ENCODE results near the gene MTF2. TPM values are rescaled to one million over a fixed set of nuclear protein-coding genes. Genes with fewer than 3 reads are reported as not detected.
"Not testable (repeated sequence)": the region's sequence is repeated elsewhere in the genome, so short reads cannot be mapped to it uniquely, and the experiment has no call there.

The MTF2 gene
- total RNA-seq, 6 experiments from 2014 or later, result 4.5 to 9.3 (median 7.1) TPM

DNA sequence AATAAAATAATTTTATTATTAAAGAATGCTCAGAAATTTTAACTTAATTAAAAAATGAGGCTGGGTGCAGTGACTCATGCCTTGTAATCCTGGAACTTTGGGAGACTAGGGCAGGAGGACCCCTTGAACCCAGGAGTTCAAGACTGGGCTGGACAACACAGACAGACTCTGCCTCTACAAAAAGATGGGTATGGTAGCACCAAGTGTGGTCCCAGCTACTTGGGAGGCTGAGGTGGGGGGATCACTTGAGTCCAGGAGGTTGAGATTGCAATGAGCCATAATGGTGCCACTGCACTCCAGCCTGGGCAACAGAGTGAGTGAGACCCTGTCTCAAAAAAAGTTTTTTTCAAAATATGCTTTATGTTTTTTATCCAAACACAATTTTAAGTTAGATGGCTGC is 75.8 kb downstream of the MTF2 start:
- Histone ChIP-seq H3K9me3 (no peaks in the 10 kb centered on the region), H3K27ac (no peak overlapping the region), H3K36me3 (peaks cover 4 to 80% (median 17%) of the 10 kb centered on the region in 4 donors), H3K4me1 (no peaks in the 10 kb centered on the region), H3K27me3 (no peaks in the 10 kb centered on the region), H3K4me3 (no peak overlapping the region)
- DNase-seq, result no peak
- intact Hi-C loops (cut with DNase I), result no loop called here
- ATAC-seq, result no peak
- TF ChIP-seq, protein P1, sequence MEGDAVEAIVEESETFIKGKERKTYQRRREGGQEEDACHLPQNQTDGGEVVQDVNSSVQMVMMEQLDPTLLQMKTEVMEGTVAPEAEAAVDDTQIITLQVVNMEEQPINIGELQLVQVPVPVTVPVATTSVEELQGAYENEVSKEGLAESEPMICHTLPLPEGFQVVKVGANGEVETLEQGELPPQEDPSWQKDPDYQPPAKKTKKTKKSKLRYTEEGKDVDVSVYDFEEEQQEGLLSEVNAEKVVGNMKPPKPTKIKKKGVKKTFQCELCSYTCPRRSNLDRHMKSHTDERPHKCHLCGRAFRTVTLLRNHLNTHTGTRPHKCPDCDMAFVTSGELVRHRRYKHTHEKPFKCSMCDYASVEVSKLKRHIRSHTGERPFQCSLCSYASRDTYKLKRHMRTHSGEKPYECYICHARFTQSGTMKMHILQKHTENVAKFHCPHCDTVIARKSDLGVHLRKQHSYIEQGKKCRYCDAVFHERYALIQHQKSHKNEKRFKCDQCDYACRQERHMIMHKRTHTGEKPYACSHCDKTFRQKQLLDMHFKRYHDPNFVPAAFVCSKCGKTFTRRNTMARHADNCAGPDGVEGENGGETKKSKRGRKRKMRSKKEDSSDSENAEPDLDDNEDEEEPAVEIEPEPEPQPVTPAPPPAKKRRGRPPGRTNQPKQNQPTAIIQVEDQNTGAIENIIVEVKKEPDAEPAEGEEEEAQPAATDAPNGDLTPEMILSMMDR (IDR thresholded peaks at IDR 0.05), result no peak
- TF ChIP-seq POLR2A (IDR thresholded peaks at IDR 0.05), result no peak

DNA sequence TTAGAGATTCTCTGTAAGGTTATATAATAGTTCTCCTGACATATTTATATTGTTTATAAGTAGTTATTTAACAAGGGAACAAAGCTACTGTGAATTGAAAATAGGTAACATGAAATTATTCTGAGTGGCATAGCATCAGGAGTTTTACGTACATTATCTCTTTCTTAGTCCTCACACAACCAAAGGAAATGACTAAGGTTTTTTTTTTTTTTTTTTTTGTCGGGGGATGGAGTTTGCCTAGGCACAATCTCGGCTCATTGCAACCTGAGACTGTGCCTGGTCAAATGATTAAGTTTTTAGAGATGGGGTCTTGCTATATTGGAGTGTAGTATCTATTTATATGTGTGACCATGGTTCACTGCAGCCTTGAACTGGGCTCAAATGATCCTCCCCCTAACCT is 76.3 kb downstream of the MTF2 start:
- H3K27ac ChIP-seq, result no peak overlapping the region
- intact Hi-C loops (cut with DNase I), result no loop called here
- no peaks in the 10 kb centered on the region for H3K4me1 ChIP-seq
- H3K36me3 ChIP-seq, result peaks cover 4 to 80% (median 17%) of the 10 kb centered on the region in 4 donors
- no peak overlapping the region for H3K4me3 ChIP-seq
- ATAC-seq, result no peak
- no peaks in the 10 kb centered on the region for H3K27me3 ChIP-seq
- no peaks in the 10 kb centered on the region for H3K9me3 ChIP-seq
- no peak for TF ChIP-seq POLR2A (IDR thresholded peaks at IDR 0.05)
- TF ChIP-seq, protein P1 (IDR thresholded peaks at IDR 0.05), result no peak
- WGBS (ENCODE audit: insufficient coverage, low coverage, low lambda C conversion rate, missing lambda C conversion rate), result 44% methylated on average over 3 of the region's 3 CpGs
- DNase-seq, result no peak

DNA sequence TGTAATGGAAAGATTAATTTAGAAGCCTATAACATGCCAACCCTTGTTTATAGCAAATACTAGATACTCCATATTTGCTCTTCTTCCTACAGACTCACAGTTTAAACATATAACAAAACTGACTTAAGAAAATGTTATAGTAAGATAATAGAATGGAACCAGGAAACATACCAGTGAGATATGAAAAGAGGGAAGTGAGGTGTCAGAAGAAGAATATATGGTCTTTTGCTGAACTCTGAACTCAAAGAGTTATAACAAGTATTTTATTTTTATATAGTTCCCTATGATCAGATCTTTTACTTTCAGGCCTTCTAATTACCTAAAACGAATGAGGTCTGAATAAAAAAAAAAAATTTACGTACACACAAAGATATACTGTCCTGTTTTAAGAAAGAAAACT is 80.3 kb downstream of the MTF2 start:
- H3K27ac ChIP-seq, result no peak overlapping the region
- H3K27me3 ChIP-seq, result no peaks in the 10 kb centered on the region
- H3K36me3 ChIP-seq, result peaks cover 4 to 54% (median 16%) of the 10 kb centered on the region in 4 donors
- H3K4me3 ChIP-seq, result no peak overlapping the region
- DNase-seq (no peak), ATAC-seq (no peak)
- 68% methylated on average over 2 of the region's 2 CpGs for WGBS (ENCODE audit: insufficient coverage, low coverage, low lambda C conversion rate, missing lambda C conversion rate)
- no peak for TF ChIP-seq POLR2A (IDR thresholded peaks at IDR 0.05)
- TF ChIP-seq, protein P1 (IDR thresholded peaks at IDR 0.05), result no peak
- intact Hi-C loops (cut with DNase I), result no loop called here
- no peaks in the 10 kb centered on the region for H3K4me1 ChIP-seq
- no peaks in the 10 kb centered on the region for H3K9me3 ChIP-seq

DNA sequence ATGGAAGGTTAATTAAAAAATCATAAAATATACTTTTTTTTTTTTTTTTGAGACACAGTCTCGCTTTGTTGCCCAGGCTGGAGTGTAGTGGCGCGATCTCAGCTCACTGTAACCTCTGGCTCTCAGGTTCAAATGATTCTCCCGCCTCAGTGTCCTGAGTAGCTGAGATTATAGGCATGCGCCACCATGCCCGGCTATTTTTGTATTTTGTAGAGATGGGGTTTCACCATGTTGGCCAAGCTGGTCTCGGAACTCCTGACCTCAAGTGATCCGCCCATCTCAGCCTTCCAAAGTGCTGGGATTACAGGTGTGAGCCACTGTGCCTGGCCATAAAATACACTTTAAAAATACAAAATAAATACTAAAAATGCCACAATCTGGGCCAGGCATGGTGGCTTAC is 84.2 kb downstream of the MTF2 start:
- H3K4me3 ChIP-seq; DNase-seq; H3K9me3 ChIP-seq; H3K27me3 ChIP-seq; H3K27ac ChIP-seq; ATAC-seq; intact Hi-C loops (cut with DNase I); H3K4me1 ChIP-seq: not testable (repeated sequence)
- H3K36me3 ChIP-seq, result peaks cover 3 to 15% (median 7%) of the 10 kb centered on the region in 4 donors
- WGBS (ENCODE audit: insufficient coverage, low coverage, low lambda C conversion rate, missing lambda C conversion rate), result 95% methylated on average over 8 of the region's 8 CpGs

DNA sequence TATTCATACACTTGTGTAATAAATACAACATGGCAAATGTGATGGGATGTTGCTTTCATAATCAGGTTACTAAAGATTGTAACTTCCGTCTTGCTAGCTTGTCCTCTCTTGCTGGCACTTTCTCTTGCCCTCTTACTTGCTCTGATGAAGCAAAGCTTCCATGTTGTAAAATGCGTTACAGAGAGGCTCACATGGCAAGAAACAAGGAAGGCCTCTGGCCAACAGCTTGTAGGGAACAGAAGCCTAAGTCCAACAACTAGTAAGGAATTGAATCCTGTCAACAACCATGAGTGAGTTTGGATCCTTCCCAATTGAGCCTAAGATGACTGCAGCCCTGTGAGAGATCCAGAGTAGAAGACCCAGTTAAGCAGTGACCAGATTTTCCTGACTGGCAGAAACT is 85.7 kb downstream of the MTF2 start:
- ATAC-seq, result no peak
- no peak overlapping the region for H3K4me3 ChIP-seq
- TF ChIP-seq POLR2A (IDR thresholded peaks at IDR 0.05), result no peak
- TF ChIP-seq, protein P1 (IDR thresholded peaks at IDR 0.05), result no peak
- WGBS (ENCODE audit: insufficient coverage, low coverage, low lambda C conversion rate, missing lambda C conversion rate), result 79% methylated on average over 2 of the region's 2 CpGs
- no peaks in the 10 kb centered on the region for H3K27me3 ChIP-seq
- H3K9me3 ChIP-seq, result no peaks in the 10 kb centered on the region
- DNase-seq, result no peak
- no peak overlapping the region for H3K27ac ChIP-seq
- intact Hi-C loops (cut with DNase I), result no loop called here
- peaks cover 0 to 6% (median 0%) of the 10 kb centered on the region in 4 donors for H3K4me1 ChIP-seq
- H3K36me3 ChIP-seq, result peaks cover 0 to under 1% (median 0%) of the 10 kb centered on the region in 4 donors

DNA sequence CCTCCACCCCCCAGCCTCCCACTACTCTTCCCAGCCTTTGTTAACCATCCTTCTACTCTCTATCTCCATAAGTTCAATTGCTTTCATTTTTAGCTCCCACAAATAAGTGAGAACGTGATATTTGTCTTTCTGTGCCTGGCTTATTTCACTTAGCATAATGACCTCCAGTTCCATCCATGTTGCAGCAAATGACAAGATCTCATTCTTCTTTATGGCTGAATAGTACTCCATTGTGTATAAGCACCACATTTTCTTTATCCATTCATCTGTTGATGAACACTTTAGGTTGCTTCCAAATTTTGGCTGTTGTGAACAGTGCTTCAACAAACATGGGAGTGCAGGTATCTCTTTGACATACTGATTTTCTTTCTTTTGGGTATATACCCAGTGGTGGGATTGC is 86.8 kb downstream of the MTF2 start:
- H3K27ac ChIP-seq; ATAC-seq; DNase-seq; H3K9me3 ChIP-seq; H3K36me3 ChIP-seq; H3K4me1 ChIP-seq; intact Hi-C loops (cut with DNase I); H3K27me3 ChIP-seq; H3K4me3 ChIP-seq: not testable (repeated sequence)
- 100% methylated on average over 1 of the region's 1 CpG for WGBS (ENCODE audit: insufficient coverage, low coverage, low lambda C conversion rate, missing lambda C conversion rate)
